ENCODE results near the gene TAF1D.

Gene TAF1D

DNA sequence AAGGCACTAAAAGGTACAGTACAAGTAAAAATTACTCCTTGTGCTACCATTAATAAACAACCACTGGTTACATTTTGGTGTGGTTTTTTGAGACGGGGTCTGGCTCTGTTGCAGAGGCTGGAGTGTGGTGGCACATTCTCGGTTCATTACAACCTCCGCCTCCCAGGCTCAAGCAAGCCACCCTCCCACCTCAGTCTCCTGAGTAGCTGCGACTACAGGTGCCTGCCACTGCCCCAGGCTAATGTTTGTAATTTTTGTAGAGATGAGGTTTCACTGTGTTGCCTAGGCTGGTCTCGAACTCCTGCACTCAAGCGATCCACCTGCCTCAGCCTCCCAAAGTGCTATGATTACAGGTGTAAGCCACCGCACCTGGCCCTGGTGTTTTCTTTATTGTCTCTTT, 20.8 kb downstream of the TAF1D start:
- no peak for DNase-seq (ENCODE audit: low spot score)

DNA sequence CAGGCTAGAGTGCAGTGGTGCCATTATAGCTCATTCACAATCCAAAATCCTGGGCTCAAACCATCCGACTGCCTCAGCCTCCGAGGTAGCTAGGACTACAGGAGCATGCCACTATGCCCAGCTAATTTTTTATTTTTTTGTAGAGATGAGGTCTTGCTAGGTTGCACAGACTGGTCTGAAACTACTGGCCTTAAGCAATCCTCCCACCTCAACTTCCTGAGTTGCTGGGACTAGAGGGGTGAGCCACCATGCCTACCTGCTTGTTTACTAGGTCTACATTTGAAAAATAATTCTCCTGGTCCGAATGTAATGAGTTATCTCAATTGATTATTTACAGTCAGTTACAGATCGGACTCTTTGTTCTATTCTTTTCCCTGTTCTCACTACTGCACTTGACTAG, 22.0 kb downstream of the TAF1D start:
- DNase-seq (ENCODE audit: low spot score): no peak

DNA sequence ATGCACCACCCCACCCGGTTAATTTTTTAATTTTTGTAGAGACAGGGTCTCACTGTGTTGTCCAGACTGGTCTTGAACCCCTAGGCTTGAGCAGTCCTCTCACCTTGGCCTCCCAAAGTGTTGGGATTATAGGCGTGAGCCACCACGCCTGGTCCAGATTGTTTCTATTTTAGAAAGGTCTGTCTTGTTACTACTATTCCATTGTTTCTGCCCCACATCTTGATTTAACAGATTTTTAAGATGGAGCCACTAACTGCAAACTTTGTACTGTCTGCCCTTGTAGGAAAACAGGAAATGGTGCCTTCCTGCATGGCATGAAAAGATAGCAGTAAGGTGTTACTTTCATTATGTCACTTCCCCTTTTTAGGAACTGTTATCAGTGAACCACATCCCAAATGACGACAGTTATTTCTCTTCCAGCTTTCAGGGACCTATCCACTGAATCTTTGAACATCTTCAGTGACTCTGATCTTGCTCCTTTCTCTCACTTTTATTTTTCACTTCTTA, 23.2 kb downstream of the TAF1D start:
- DNase-seq (ENCODE audit: low spot score): no peak

DNA sequence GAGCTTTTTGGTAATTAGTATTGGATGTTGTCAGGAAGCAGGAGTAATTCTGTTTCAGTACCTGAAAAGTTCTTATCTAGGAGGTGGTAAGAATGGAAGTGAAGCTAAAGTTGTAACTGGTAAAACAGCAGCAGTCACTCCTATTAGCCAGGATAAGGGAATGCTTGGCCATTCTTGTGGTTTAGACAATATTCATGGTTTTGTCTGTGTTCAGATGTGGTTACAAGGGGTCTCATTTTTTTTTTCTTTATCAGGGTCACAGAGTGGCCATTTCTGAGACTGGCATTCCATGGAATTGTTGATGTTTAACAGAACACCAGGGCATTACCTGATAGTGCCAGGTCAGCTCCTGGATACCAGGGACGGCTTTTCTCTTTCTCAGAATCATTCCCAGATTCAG, 23.8 kb downstream of the TAF1D start:
- no peak for DNase-seq (ENCODE audit: low spot score)

DNA sequence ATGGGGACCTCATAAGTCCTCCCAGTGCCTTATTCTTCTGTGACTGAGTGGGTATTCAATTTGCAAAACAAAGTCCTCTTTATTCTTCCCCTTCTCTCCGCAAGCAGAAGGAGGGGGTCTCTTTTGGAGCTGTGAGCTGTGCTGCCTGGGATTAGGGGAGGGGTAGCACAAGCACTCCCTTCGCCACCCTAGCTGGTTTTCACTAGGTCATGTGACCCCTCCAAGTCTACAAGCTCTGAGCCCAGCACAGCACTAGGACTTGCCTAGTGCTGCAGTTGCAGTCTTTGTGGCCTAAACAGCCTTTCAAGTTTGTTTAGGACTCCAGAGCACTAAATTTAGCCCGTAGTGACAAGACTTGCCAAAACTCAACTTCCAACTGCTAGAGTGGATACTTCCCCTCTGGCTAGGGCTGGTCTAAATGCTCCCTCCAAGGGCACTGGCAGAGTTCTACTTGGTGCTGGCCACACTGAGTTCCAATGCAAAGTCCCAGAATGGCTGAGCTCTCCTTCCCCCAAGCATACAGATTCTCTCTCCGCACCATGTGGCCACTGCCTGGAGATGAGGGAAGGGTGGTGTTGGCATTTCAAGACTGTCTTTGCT, 25.4 kb downstream of the TAF1D start:
- DNase-seq (ENCODE audit: low spot score): no peak

DNA sequence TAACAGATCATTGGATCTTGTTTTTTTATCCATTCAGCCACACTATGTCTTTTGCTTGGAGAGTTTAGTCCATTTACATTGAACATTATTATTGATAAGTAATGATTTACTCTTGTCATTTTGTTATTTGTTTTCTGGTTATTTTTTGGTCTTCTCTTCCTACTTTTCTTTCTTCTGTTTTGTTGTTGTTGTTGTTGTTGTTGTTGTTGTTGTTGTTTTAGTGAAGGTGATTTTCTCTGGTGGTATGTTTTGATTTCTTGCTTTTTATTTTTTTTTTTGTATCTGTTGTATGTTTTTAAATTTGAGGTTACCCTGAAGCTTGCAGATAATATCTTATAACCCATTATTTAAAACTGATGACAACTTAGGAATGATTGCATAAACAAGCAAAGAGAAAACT, 28.6 kb downstream of the TAF1D start:
- DNase-seq (ENCODE audit: low spot score): no peak

DNA sequence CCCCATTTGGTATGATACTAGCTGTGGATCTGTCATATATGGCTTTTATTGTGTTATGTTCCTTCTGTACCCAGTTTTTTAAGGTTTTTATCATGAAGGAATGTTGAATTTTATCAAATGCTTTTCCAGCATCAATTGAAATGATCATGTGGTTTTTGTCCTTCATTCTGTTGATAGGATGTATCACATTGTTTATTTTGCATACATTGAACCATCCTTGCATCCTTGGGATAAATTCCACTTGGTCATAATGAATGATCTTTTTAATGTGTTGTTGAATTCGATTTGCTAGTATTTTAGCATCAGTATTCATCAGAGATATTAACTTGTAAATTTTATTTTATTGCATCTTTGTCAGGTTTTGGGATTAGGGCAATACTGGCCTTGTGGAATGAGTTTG, 31.1 kb downstream of the TAF1D start:
- no peak for DNase-seq (ENCODE audit: low spot score)

DNA sequence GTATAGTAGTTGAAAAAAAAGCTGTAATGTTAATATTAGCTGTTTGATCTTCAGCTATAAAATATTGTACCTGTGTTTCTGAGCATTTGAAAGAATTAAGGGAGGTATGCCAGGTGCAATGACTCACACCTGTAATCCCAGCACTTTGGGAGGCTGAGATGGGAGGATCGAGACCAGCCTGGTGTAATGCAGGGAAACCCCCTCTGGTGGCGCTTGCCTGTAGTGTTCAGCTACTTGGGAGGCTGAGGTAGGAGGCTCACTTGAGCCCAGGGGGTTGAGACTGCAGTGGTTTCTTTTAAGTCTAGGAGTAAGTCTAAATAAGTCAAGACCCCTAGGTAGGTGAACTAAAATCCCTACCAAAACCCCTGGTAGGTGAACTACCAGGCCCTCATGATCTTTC, 37.1 kb downstream of the TAF1D start:
- no peak for DNase-seq (ENCODE audit: low spot score)

DNA sequence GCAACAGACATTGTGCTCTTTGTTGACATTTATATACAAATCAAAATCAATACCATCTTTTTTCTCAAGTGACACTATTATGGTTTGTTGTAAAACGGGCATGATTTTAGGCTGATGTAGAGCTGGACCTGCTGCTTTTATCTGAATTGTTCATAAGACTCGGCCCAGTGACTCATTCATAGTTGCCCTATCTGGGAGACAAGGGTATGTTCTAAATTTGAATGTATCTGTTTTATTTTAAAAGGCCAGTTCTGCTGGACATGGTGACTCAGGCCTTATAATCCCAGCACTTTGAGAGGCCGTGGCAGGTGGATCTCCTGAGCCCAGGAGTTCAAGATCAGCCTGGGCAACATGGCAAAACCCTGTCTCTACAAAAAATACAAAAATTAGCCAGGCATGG, 40.5 kb downstream of the TAF1D start:
- no peak for DNase-seq (ENCODE audit: low spot score)

DNA sequence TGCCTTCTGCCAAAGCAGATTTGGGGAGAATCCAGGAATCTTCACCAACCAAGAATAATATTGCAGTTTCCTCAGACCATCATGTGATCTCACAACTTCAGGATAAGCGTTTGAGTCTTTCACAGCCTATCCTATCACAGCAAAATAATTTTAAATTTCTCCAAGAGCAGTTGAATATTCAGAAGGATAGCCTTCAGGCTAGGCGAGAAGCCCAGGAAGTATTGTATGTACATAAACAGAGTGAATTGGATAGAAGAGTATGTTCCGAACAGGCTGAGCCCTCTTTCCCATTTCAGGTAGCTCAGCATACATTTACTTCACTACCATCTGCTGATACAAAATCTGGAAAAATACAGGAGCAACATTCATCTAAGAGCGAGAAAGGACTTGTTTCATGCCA, 43.7 kb downstream of the TAF1D start:
- DNase-seq (ENCODE audit: low spot score): no peak

DNA sequence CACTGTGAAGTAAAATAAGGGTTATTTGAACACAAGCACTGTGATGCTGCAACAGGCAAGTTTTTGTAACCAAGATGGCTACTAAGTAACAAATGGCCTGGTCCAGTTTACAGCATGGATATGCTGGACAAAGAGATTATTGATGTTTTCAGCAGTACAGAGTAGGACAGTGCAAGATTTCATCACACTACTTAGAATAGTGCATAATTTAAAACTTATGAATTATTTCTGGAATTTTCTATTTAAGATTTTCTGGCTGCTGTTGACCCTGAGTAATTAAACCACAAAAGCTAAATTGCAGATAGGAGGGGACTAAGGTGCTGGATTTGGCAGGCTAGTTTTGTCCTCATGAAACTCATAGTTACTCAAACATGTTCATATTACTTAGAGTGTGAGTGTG, 46.7 kb downstream of the TAF1D start:
- DNase-seq (ENCODE audit: low spot score): no peak

DNA sequence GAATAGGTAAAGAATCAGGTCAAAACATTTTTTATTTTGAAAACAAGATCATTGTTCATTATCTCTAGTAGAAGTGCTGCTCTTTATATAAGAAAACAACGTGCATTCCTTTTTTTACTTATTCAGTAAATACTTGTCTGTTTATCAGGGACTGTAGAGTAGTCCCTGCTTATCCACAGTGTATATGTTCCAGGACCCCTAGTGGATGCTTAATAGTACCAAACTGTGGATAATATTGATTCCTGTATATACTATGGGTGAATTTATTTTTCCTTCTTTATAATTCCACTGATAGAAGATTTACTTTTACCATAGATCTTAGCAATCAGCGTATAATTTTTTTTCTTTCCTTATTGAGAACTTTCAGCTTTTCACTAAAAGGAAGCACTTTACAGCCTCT, 47.2 kb downstream of the TAF1D start:
- no peak for DNase-seq (ENCODE audit: low spot score)

DNA sequence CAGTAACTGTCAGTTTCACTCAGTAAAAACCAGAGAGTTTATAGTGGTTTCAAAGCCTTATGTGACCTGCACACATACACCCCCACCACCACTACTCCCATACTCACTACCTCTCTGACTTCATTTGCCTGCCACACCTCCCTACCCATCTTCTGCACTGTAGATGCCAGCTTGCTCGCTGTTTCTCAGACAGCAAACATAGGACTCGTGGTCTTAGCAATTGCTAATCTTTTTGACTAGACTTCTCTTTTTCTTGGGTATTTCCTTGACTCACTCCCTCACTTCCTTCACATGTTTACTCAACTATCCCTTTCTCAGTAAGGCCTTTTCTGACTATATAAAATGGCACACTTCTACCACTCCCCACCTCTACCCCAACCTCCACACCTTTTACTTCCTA, 52.1 kb downstream of the TAF1D start:
- DNase-seq (ENCODE audit: low spot score): peak; percentile 90

DNA sequence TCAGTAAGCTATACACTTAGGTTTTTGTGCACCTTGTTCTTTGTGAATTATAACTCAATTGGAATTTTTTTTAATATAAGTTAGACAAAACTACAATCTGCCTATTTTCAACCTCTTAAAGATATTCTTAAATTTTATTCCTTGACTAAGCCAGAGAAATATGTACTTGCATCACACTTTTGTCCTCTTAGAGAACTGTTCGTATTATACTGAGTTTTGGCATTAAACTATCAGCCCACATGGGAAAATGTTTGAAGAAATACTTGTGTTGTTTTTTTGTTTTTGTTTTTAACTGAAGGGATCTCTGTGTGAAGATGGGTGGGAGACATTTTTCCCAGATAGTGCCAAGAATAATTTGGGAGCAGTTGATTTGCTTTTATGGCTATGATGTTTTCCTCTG, 54.5 kb downstream of the TAF1D start:
- no peak for DNase-seq (ENCODE audit: low spot score)

DNA sequence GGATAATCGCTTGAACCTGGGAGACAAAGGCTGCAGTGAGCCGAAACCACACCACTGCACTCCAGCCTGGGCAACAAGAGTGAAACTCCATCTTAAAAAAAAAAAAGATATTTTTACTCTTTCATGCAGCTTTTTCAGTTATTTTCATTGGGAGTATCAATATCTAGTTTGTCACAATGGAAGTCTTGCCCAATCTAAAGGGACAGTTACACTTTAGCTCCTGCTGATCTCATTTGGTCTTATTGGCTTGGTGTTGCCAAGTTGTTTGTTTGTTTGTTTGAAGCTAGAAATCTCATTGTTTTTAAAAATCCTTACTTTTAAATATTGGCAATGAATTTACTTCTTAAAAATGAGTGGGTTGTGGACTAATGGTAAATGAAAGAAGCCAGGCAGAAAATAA, 55.1 kb downstream of the TAF1D start:
- DNase-seq (ENCODE audit: low spot score): no peak
